Measurements from ENCODE around the gene ZNF835.

DNA sequence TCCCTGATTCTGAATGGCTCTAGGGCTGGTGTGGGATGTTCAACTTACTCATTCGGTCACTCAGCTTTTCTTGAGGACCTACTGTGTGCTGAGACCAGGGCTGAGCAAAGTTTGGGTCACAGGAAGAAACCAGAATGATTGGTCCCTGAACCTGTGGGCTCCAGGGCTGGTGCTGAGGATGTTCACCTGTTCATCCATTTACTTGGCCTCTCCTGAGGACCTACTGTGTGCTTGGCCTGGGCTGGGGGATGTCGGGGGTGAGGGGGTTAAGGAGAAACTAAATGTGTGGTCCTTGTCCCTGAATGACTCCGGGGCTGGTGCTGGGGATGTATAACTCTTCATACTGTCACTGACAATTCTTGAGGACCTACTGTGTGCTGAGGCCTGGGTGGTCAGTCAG is 10.3 kb downstream of the ZNF835 start:
- TF ChIP-seq CTCF (IDR thresholded peaks at IDR 0.05; ENCODE audit: borderline replicate concordance, extremely low read depth, low read length, poor library complexity, severe bottlenecking) (no peak), EZH2 (IDR thresholded peaks at IDR 0.05; ENCODE audit: borderline replicate concordance, low read depth, low read length, severe bottlenecking) (no peak)
